Neutrophil (primary cell): ENCODE data around the gene ANKRD53.
"Not testable (repeated sequence)": the region's sequence is repeated elsewhere in the genome, so short reads cannot be mapped to it uniquely, and the experiment has no call there.

Experiments used
- H3K27ac ChIP-seq: fragments of 200-600 bp; sonication (generic); 2 replicates; pipeline ENCODE4 v1.5.1; 2016; ENCODE audit warnings: mild to moderate bottlenecking, moderate library complexity
- H3K27me3 ChIP-seq: fragments of 200-600 bp; sonication (generic); 2 replicates; pipeline ENCODE4 v1.6.0; 2016; ENCODE audit warnings: mild to moderate bottlenecking
- H3K36me3 ChIP-seq: fragments of 200-600 bp; sonication (generic); 2 replicates; pipeline ENCODE4 v1.5.1; 2017
- H3K4me1 ChIP-seq, 2 experiments: fragments of 200-600 bp in 1 of 2; sonication (generic) in 1 of 2; 1 replicate in 1 of 2; 2 replicates in 1 of 2; pipeline versions ENCODE4 v1.5.1 to v1.6.1; 2013 to 2016; ENCODE audit warnings: low read depth in 1 of 2, low read length in 1 of 2, mild to moderate bottlenecking in 1 of 2, moderate library complexity in 1 of 2; ENCODE audit not compliant: control insufficient read depth in 1 of 2, insufficient read depth in 1 of 2
- H3K4me3 ChIP-seq, 2 experiments: fragments of 200-600 bp in 1 of 2; sonication (generic) in 1 of 2; 1 replicate in 1 of 2; 2 replicates in 1 of 2; pipeline ENCODE4 v1.5.1; 2013 to 2016; ENCODE audit warnings: low read depth in 1 of 2, low read length in 1 of 2, mild to moderate bottlenecking in 1 of 2, moderate library complexity in 1 of 2
- H3K9me3 ChIP-seq: fragments of 200-600 bp; sonication (generic); 2 replicates; pipeline ENCODE4 v1.5.1; 2016
- TF ChIP-seq, protein P1 (sequence below): fragments of 200-600 bp; sonication (generic); IDR thresholded peaks from 2 replicates; pipeline ENCODE4 v1.5.1; 2016; ENCODE audit warnings: antibody characterized with exemption

Gene ANKRD53

DNA sequence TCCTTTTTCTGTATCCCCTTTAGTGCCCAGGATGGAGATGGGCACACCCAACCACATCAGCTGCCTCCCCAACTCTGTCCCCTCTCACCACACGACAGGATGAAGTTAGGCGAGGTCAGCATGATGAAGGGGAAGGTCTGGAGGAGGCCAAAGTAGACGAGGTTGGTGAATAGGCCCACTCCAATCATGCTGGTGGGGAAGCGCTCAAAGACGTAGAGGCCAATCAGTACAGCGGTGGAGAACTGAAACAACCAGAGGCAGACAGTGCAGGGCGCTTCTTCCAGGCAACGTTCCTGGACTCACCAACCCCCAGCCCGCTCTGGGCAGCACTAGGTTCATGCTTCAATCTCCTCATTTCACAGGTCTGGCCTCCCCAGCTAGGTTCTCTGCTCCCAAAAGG is 13.3 kb downstream of the ANKRD53 start:
- TF ChIP-seq, protein P1, sequence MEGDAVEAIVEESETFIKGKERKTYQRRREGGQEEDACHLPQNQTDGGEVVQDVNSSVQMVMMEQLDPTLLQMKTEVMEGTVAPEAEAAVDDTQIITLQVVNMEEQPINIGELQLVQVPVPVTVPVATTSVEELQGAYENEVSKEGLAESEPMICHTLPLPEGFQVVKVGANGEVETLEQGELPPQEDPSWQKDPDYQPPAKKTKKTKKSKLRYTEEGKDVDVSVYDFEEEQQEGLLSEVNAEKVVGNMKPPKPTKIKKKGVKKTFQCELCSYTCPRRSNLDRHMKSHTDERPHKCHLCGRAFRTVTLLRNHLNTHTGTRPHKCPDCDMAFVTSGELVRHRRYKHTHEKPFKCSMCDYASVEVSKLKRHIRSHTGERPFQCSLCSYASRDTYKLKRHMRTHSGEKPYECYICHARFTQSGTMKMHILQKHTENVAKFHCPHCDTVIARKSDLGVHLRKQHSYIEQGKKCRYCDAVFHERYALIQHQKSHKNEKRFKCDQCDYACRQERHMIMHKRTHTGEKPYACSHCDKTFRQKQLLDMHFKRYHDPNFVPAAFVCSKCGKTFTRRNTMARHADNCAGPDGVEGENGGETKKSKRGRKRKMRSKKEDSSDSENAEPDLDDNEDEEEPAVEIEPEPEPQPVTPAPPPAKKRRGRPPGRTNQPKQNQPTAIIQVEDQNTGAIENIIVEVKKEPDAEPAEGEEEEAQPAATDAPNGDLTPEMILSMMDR, result no peak
- Histone ChIP-seq H3K4me3 (no peak overlapping the region), H3K27me3 (no peaks in the 10 kb centered on the region), H3K36me3 (peaks cover 52% of the 10 kb centered on the region), H3K4me1 (peaks cover 30 to 31% of the 10 kb centered on the region in 2 experiments), H3K27ac (no peak overlapping the region), H3K9me3 (no peaks in the 10 kb centered on the region)

DNA sequence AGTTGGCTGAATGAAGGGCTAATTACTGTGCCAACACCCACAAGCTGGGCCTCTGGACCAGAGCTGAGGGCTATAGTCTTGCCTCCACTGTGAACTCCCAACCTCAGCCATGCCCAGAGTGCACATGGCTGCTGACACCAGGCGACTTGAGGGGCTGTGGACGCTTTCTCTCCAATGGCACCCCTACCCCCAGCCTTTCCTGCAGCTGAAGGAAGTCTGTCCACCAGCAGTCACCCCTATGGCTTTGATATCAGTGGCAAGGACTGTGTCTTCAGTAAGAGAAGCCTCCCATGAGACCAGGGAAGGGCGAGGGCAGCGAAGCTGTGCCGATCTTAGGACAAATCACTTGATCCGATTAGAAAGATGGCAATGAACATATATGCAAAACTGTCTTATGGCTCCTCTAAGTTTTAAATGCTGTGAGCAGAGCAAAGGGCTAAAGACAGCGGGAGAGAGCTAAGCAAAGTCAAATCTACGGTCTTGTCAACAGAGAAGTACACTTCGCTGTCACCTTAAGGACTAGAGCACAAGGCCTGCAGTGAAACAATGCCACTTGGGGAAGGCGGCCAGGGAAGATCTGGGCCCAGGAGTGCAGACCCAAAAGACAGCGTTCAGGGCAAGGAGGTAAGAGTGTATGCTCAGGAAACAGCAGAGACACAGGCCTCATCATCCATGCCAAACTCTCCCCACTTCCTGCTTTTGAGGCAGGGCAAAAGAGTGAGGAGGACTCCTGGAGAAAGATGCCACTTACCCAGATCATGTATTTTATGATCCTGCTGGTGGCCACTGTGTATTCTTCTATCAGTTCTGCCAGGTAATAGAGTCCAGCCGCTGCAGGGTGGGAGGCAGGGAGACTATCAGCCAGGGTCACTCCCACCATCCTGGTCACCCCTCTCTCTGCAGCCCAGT is 14.8 kb downstream of the ANKRD53 start:
- Histone ChIP-seq H3K4me3 (peak overlapping the region; percentile 76 to 92), H3K36me3 (peaks cover 37% of the 10 kb centered on the region), H3K9me3 (no peaks in the 10 kb centered on the region), H3K27me3 (no peaks in the 10 kb centered on the region), H3K27ac (peak overlapping the region; percentile 78), H3K4me1 (peaks cover 30 to 31% of the 10 kb centered on the region in 2 experiments)
- TF ChIP-seq, protein P1, result no peak

DNA sequence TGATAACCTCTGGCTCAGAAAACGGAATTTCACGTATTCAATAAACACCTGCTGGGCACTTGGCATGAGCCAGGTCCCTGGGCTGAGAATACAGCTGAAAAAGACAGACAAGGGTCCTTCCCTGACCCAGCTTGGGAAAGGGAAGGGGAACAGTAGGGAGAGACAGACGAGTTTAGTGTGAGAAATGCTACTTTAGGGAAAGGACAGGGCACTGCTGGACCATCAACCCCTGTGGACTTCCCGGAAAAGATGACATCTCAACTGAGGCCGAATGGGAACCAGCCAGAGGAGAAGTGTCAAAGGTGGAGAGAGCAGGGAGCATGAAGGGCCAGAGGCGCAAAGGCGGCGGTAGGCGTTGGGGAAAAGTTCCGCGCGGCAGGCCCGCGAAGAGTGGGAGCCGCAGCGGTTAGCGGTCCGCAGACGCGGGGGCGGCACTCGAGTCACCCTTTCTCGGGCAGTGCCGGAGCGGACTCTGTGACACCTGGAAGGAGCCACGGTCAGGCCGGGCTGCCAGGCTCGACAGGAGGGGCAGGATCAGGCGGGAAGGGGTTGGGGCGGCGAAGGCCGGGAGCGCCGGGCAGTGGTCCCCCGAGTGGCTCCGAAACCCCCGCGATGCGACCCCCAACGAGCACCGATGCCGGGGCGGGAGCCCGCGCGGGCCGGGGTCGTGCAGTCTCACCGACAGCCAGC is 15.7 kb downstream of the ANKRD53 start:
- H3K4me1 ChIP-seq, result peaks cover 36% of the 10 kb centered on the region in 2 experiments
- H3K4me3 ChIP-seq, result peak overlapping the region; percentile 76 to 92
- H3K27me3 ChIP-seq, result no peaks in the 10 kb centered on the region
- H3K27ac ChIP-seq, result peak overlapping the region; percentile 78
- TF ChIP-seq, protein P1, result no peak
- H3K36me3 ChIP-seq, result peaks cover 28% of the 10 kb centered on the region
- H3K9me3 ChIP-seq, result no peaks in the 10 kb centered on the region

DNA sequence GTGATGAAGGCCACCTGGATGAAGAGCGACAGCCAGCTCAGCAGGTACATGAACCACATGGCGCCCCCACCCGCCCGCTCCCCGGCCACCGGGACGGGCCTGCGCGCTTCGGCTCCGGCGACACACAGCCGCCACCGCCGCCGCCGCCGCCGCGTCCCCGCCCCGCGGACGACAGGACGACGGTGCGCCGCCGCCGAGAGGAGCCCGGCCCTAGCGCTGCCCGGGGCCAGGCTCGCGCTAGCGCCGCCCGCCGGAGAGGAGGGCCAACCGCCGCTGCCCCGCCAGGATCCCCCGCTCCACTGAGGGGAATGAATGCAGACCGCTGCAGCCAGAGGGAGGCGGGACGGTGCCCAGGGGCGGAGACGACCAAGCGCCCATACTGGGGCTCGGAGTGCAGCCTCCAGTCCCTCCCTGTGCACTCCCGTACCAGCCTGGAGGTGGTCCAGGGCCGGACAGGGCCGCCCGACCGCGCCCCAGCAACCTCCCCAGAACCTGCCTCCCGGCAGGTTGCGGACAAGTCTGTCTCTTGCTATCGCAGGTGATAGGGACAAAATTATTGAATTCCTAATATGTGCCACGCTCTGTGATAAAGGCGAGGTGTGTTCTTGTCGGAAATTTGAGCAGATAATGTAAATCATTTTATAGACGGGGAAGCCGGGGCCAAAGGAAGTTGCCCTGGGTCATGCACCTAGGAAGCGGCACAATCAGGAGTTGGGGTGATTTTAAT is 16.4 kb downstream of the ANKRD53 start, which contains the start of gene TEX261:
TSS of gene TEX261 (minus strand) at position 175 of the 727 bp plus-strand sequence. CDS start at position 59, 116 bp downstream.
- no peaks in the 10 kb centered on the region for H3K9me3 ChIP-seq
- H3K27ac ChIP-seq, result peak within 1 kb of the TSS; percentile 78
- peaks cover 21% of the 10 kb centered on the region for H3K36me3 ChIP-seq
- TF ChIP-seq, protein P1, result peak; percentile 83
- peak within 1 kb of the TSS; percentile 76 to 92 for H3K4me3 ChIP-seq
- H3K27me3 ChIP-seq, result no peaks in the 10 kb centered on the region
- peaks cover 43% of the 10 kb centered on the region in 2 experiments for H3K4me1 ChIP-seq

DNA sequence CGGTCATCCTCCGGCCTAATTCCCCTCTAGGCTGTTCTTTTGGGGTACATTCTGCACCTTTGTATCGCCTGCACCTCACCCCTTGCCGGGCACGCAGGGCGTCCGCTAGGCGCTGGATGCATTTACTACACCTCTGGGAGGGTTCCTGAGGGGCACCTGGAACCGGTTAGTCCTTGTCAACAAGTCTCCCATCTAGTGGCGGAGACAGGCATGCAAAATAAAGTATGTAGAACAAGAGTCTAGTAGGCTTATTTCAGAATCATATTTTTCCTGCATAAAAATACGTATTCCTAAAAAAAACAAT is 16.9 kb downstream of the ANKRD53 start:
- H3K4me1 ChIP-seq, result peaks cover 45 to 47% of the 10 kb centered on the region in 2 experiments
- H3K4me3 ChIP-seq, result peak overlapping the region; percentile 76 to 92
- H3K27ac ChIP-seq, result peak overlapping the region; percentile 78
- TF ChIP-seq, protein P1, result no peak
- no peaks in the 10 kb centered on the region for H3K9me3 ChIP-seq
- peaks cover 15% of the 10 kb centered on the region for H3K36me3 ChIP-seq
- H3K27me3 ChIP-seq, result no peaks in the 10 kb centered on the region

DNA sequence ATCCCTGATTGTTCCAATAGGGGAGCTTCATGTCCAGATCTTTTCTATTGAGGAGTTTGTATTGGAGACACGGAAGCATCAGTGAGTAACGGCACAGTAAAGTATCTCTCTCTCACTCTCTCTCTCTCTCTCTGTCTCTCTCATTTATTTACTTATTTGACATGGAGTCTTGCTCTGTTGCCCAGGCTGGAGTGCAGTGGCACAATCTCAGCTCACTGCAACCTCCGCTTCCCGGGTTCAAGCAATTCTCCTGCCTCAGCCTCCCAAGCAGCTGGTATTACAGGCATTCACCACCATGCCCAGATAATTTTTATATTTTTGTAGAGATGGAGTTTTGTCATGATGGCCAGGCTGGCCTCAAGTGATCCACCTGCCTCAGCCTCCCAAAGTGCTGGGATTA is 20.5 kb downstream of the ANKRD53 start:
- peaks cover 44% of the 10 kb centered on the region in 2 experiments for H3K4me1 ChIP-seq
- not testable (repeated sequence) for H3K36me3 ChIP-seq, H3K27me3 ChIP-seq, H3K9me3 ChIP-seq, H3K4me3 ChIP-seq
- H3K27ac ChIP-seq, result peak overlapping the region; percentile 55
